ENCODE data around the gene LINGO1. TPM values are rescaled to one million over a fixed set of nuclear protein-coding genes. Genes with fewer than 3 reads are reported as not detected.

Gene LINGO1
- total RNA-seq, 4 donors from 2014 or later = 0.09 to 1.2 (median 0.38) TPM; not detected in 1

DNA sequence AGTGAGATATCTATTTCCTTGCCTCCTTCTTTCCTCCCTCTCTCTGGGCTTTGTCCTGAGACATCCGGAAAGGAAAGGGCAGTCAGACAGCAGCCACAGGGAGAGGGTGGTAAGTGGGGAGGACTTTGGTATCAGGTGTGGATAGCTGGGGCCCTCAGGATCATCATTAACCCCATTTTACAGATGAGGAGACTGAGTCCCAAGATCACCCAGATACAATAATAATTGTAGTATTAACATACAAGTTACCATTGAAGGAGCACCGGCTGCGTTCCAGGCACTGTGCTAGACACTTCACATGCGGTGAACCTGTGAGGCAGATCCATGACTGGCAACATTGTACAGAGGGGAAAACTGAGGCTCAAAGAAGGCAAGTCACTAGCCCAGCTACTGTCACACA lies 15.2 kb upstream of the LINGO1 start:
- Histone ChIP-seq H3K9me3 (no peaks in the 10 kb centered on the region), H3K27me3 (peaks cover 0 to 56% (median 0%) of the 10 kb centered on the region in 4 donors), H3K4me3 (no peak overlapping the region), H3K36me3 (no peaks in the 10 kb centered on the region), H3K27ac (no peak overlapping the region), H3K4me1 (no peaks in the 10 kb centered on the region)
- DNase-seq = no peak
- 77 to 81% methylated on average over 2 to 3 of the region's 4 CpGs for WGBS, 2 donors
- TF ChIP-seq POLR2A (IDR thresholded peaks at IDR 0.05) (no peak), CTCF (IDR thresholded peaks at IDR 0.05) (no peak)
- intact Hi-C loops (cut with DNase I) = no loop called here

- WGBS, 2 donors = 50 to 65% methylated on average over 2 to 6 of the region's 8 CpGs
- Histone ChIP-seq H3K4me1 (no peaks in the 10 kb centered on the region), H3K9me3 (no peaks in the 10 kb centered on the region), H3K4me3 (no peak overlapping the region), H3K27me3 (peaks cover 0 to 63% (median 0%) of the 10 kb centered on the region in 4 donors), H3K27ac (no peak overlapping the region), H3K36me3 (no peaks in the 10 kb centered on the region)
- intact Hi-C loops (cut with DNase I) = no loop called here
- no peak for TF ChIP-seq POLR2A (IDR thresholded peaks at IDR 0.05)
- TF ChIP-seq CTCF (IDR thresholded peaks at IDR 0.05) = no peak
- no peak for DNase-seq
These were observed 13.5 kb upstream of the LINGO1 start for GRCh38 chr15:77646104-77646694.

GRCh38 chr15:77645602-77646001 lies 12.9 kb upstream of the LINGO1 start:
- Histone ChIP-seq H3K4me1 (no peaks in the 10 kb centered on the region), H3K27me3 (peaks cover 0 to 61% (median 0%) of the 10 kb centered on the region in 4 donors), H3K36me3 (no peaks in the 10 kb centered on the region), H3K27ac (no peak overlapping the region), H3K4me3 (no peak overlapping the region), H3K9me3 (no peaks in the 10 kb centered on the region)
- no peak for TF ChIP-seq CTCF (IDR thresholded peaks at IDR 0.05)
- DNase-seq = no peak
- intact Hi-C loops (cut with DNase I) = no loop called here
- 50 to 94% methylated on average over 1 to 3 of the region's 8 CpGs for WGBS, 2 donors

DNA sequence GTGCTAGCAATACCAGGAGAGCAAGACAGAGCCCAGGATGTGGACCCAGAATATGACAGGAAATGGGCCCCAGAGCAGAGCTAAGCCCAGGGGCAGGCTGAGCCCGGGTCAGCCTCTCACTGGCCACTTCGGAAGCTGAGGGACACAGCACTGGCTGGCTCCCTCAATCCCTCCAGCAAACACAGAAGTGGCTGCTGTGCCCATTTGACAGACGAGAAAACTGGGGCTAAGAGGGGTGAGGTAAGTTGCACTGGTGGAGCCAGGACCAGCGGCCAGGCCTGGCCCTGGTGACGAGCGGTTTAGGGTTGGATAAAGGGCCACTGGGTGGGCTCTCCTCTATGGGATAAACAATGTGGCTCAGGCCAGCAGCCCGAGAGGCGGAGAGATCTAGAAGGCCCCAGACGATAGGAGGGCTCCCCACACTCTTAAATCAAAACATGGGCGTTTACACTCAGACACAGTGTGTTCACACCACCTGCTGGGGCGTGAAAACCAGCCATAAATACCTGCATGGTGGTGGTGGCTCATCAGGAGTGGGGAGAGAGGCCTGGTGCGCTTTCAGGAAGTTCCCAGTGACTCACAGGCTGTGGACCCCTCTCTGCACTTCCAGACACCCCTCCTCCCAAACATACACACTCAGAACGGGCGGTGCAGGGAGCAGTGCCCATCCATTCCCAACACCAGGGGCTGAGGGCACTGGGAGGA lies 12.0 kb upstream of the LINGO1 start:
- Histone ChIP-seq H3K4me1 (no peaks in the 10 kb centered on the region), H3K27me3 (peaks cover 0 to 58% (median 0%) of the 10 kb centered on the region in 4 donors), H3K36me3 (no peaks in the 10 kb centered on the region), H3K27ac (no peak overlapping the region), H3K9me3 (no peaks in the 10 kb centered on the region), H3K4me3 (no peak overlapping the region)
- DNase-seq = no peak
- intact Hi-C loops (cut with DNase I) = no loop called here
- TF ChIP-seq POLR2A (IDR thresholded peaks at IDR 0.05) (no peak), CTCF (IDR thresholded peaks at IDR 0.05) (no peak)
- 73 to 78% methylated on average over 5 of the region's 14 CpGs for WGBS, 2 donors

DNA sequence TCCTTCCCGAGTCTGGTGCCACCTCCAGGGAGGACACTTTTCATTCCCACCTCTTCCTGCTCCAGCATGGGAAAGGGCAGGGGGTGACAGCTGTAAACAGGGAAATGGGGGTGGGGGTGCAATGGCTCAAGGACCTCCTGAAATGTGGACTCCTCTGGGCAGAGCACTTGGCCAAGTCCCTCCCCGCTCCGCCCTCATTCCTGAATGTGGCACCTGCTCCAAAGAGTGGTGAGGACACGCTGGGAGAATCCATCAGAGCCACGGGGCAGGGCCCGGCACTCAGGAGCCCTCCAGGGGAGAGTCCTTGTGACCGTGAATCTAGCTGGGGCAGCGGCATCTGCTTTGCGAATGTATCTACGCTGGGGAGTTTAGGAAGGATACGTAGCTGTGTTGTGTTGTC lies 11.1 kb upstream of the LINGO1 start:
- no peaks in the 10 kb centered on the region for H3K9me3 ChIP-seq
- H3K36me3 ChIP-seq = no peaks in the 10 kb centered on the region
- TF ChIP-seq CTCF (IDR thresholded peaks at IDR 0.05) (no peak), POLR2A (IDR thresholded peaks at IDR 0.05) (no peak)
- H3K27ac ChIP-seq = no peak overlapping the region
- no peaks in the 10 kb centered on the region for H3K4me1 ChIP-seq
- intact Hi-C loops (cut with DNase I) = no loop called here
- no peak for DNase-seq
- WGBS, 2 donors = 69% methylated on average over 2 of the region's 11 CpGs; no CpG with 5 or more reads in 1 of the 2 donors
- H3K4me3 ChIP-seq = no peak overlapping the region
- peaks cover 0 to 61% (median 0%) of the 10 kb centered on the region in 4 donors for H3K27me3 ChIP-seq
